ENCODE data around the gene PIK3R3.

PIK3R3 gene

GRCh38 chr1:46012236-46012635 lies 120.2 kb downstream of the PIK3R3 start:
- Histone ChIP-seq H3K9ac (ENCODE audit: low read depth, low read length, poor library complexity, severe bottlenecking) (no peak overlapping the region), H4K20me1 (ENCODE audit: insufficient read depth, low read length, poor library complexity, severe bottlenecking) (no peaks in the 10 kb centered on the region), H3K4me1 (ENCODE audit: insufficient read depth, low read length, poor library complexity, severe bottlenecking) (no peaks in the 10 kb centered on the region), H3F3A (ENCODE audit: low read depth) (no peaks in the 10 kb centered on the region), H3K79me2 (ENCODE audit: insufficient read depth, low read length) (no peaks in the 10 kb centered on the region), H3K4me3 (ENCODE audit: low read length, poor library complexity, severe bottlenecking) (no peak overlapping the region), H3K9me3 (ENCODE audit: insufficient read depth, low read depth, low read length) (no peaks in the 10 kb centered on the region), H3K9me2 (replicated peaks; ENCODE audit: low read depth, low read length) (no peaks in the 10 kb centered on the region), H2AFZ (ENCODE audit: low read length) (no peak overlapping the region), H3K36me3 (ENCODE audit: insufficient read depth, low read length) (peaks cover 36% of the 10 kb centered on the region; the same call in 1 of the 2 replicates), H3K4me2 (ENCODE audit: low read depth, low read length, poor library complexity, severe bottlenecking) (no peak overlapping the region), H3K27me3 (ENCODE audit: insufficient read depth, low read length, poor library complexity, severe bottlenecking) (no peaks in the 10 kb centered on the region)
- TF ChIP-seq EZH2phosphoT487 (IDR thresholded peaks at IDR 0.05; ENCODE audit: borderline replicate concordance): no peak
- no peak for TF ChIP-seq CTCF (conservative IDR thresholded peaks at IDR 0.05; ENCODE audit: low read length)

GRCh38 chr1:46011121-46011695 lies 121.2 kb downstream of the PIK3R3 start:
- Histone ChIP-seq H3K4me2 (ENCODE audit: low read depth, low read length, poor library complexity, severe bottlenecking) (no peak overlapping the region), H3K9ac (ENCODE audit: low read depth, low read length, poor library complexity, severe bottlenecking) (no peak overlapping the region), H3K36me3 (ENCODE audit: insufficient read depth, low read length) (peaks cover 45% of the 10 kb centered on the region; the same call in 1 of the 2 replicates), H3K4me1 (ENCODE audit: insufficient read depth, low read length, poor library complexity, severe bottlenecking) (no peaks in the 10 kb centered on the region), H3K4me3 (ENCODE audit: low read length, poor library complexity, severe bottlenecking) (no peak overlapping the region), H3F3A (ENCODE audit: low read depth) (no peaks in the 10 kb centered on the region), H4K20me1 (ENCODE audit: insufficient read depth, low read length, poor library complexity, severe bottlenecking) (no peaks in the 10 kb centered on the region), H2AFZ (ENCODE audit: low read length) (no peak overlapping the region), H3K79me2 (ENCODE audit: insufficient read depth, low read length) (no peaks in the 10 kb centered on the region), H3K9me2 (replicated peaks; ENCODE audit: low read depth, low read length) (no peaks in the 10 kb centered on the region), H3K9me3 (ENCODE audit: insufficient read depth, low read depth, low read length) (no peaks in the 10 kb centered on the region), H3K27me3 (ENCODE audit: insufficient read depth, low read length, poor library complexity, severe bottlenecking) (no peaks in the 10 kb centered on the region)
- TF ChIP-seq EZH2phosphoT487 (IDR thresholded peaks at IDR 0.05; ENCODE audit: borderline replicate concordance) (no peak), CTCF (conservative IDR thresholded peaks at IDR 0.05; ENCODE audit: low read length) (no peak)

GRCh38 chr1:46010611-46011010 lies 121.8 kb downstream of the PIK3R3 start:
- no peaks in the 10 kb centered on the region for H3K27me3 ChIP-seq (ENCODE audit: insufficient read depth, low read length, poor library complexity, severe bottlenecking)
- H3K79me2 ChIP-seq (ENCODE audit: insufficient read depth, low read length): no peaks in the 10 kb centered on the region
- no peaks in the 10 kb centered on the region for H3K9me2 ChIP-seq (replicated peaks; ENCODE audit: low read depth, low read length)
- no peaks in the 10 kb centered on the region for H4K20me1 ChIP-seq (ENCODE audit: insufficient read depth, low read length, poor library complexity, severe bottlenecking)
- peaks cover 49% of the 10 kb centered on the region; the same call in 1 of the 2 replicates for H3K36me3 ChIP-seq (ENCODE audit: insufficient read depth, low read length)
- H2AFZ ChIP-seq (ENCODE audit: low read length): no peak overlapping the region
- TF ChIP-seq EZH2phosphoT487 (IDR thresholded peaks at IDR 0.05; ENCODE audit: borderline replicate concordance) (no peak), CTCF (conservative IDR thresholded peaks at IDR 0.05; ENCODE audit: low read length) (no peak)
- H3K4me1 ChIP-seq (ENCODE audit: insufficient read depth, low read length, poor library complexity, severe bottlenecking): no peaks in the 10 kb centered on the region
- no peak overlapping the region for H3K9ac ChIP-seq (ENCODE audit: low read depth, low read length, poor library complexity, severe bottlenecking)
- no peak overlapping the region for H3K4me3 ChIP-seq (ENCODE audit: low read length, poor library complexity, severe bottlenecking)
- H3K4me2 ChIP-seq (ENCODE audit: low read depth, low read length, poor library complexity, severe bottlenecking): no peak overlapping the region
- no peaks in the 10 kb centered on the region for H3F3A ChIP-seq (ENCODE audit: low read depth)
- H3K9me3 ChIP-seq (ENCODE audit: insufficient read depth, low read depth, low read length): no peaks in the 10 kb centered on the region

Data from Loucy (cell line).